Chondrocyte (in vitro differentiated cells): Measurements from ENCODE around the gene NME8. TPM values are rescaled to one million over a fixed set of nuclear protein-coding genes. Genes with fewer than 3 reads are reported as not detected.

ENCODE experiments used
- DNase-seq: peaks from one replicate; pipeline ENCODE4 v3.0.0; 2021; ENCODE audit warnings: mixed read lengths, low spot score
- H3K27ac Mint-ChIP-seq: one replicate; pipeline ENCODE4 v1.8.0; 2021; ENCODE audit warnings: mild to moderate bottlenecking, moderate library complexity, mixed read lengths; ENCODE audit not compliant: unreplicated experiment
- H3K27me3 Mint-ChIP-seq: 2 replicates; pipeline ENCODE4 v1.8.0; 2021; ENCODE audit warnings: low read depth, mixed read lengths
- H3K36me3 Mint-ChIP-seq: 2 replicates; pipeline ENCODE4 v1.8.0; 2021; ENCODE audit warnings: low read depth, mixed read lengths
- H3K4me1 Mint-ChIP-seq: 2 replicates; pipeline ENCODE4 v1.8.0; 2021; ENCODE audit warnings: low read depth, mild to moderate bottlenecking, mixed read lengths
- H3K4me3 Mint-ChIP-seq: one replicate; pipeline ENCODE4 v1.8.0; 2021; ENCODE audit warnings: mild to moderate bottlenecking, moderate library complexity, mixed read lengths; ENCODE audit not compliant: unreplicated experiment
- H3K9me3 Mint-ChIP-seq: 2 replicates; pipeline ENCODE4 v1.8.0; 2021; ENCODE audit warnings: low read depth, mixed read lengths
- total RNA-seq: library from RNA; stranded (reverse); gene quantifications from 3 replicates; pipeline ENCODE4 v1.2.1, GENCODE V29; 2021
- TF ChIP-seq, protein P1 (sequence below): fragments of 200-600 bp; sonication (generic); IDR thresholded peaks from 2 replicates; pipeline ENCODE4 v1.5.0; 2021; ENCODE audit warnings: antibody characterized with exemption, mild to moderate bottlenecking, moderate library complexity

The NME8 gene
- total RNA-seq, 1 donor from 2014 or later, result not detected

DNA sequence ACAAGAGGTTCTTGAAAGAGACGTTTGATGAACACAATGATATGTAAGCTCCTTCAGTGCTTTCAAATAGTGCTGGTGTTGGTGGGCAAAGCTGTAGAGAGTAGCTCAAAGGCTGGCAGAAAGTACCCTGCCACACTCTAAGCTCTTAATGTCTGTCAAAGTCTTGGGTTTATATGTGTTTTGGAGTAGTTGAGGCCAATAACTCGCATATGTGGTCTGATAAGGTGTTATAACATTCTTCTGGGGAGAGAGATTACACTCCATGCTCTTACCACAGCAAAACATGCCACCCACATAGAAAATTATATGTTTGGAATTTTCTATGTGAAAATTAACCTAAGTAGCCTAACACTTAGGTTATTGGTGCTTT, 30.8 kb upstream of the NME8 start:
- H3K9me3 Mint-ChIP-seq, result peaks cover 6% of the 10 kb centered on the region
- H3K4me1 Mint-ChIP-seq, result no peaks in the 10 kb centered on the region
- DNase-seq, result no peak
- H3K4me3 Mint-ChIP-seq, result no peak overlapping the region
- H3K27ac Mint-ChIP-seq, result no peak overlapping the region
- no peaks in the 10 kb centered on the region for H3K36me3 Mint-ChIP-seq
- TF ChIP-seq, protein P1, sequence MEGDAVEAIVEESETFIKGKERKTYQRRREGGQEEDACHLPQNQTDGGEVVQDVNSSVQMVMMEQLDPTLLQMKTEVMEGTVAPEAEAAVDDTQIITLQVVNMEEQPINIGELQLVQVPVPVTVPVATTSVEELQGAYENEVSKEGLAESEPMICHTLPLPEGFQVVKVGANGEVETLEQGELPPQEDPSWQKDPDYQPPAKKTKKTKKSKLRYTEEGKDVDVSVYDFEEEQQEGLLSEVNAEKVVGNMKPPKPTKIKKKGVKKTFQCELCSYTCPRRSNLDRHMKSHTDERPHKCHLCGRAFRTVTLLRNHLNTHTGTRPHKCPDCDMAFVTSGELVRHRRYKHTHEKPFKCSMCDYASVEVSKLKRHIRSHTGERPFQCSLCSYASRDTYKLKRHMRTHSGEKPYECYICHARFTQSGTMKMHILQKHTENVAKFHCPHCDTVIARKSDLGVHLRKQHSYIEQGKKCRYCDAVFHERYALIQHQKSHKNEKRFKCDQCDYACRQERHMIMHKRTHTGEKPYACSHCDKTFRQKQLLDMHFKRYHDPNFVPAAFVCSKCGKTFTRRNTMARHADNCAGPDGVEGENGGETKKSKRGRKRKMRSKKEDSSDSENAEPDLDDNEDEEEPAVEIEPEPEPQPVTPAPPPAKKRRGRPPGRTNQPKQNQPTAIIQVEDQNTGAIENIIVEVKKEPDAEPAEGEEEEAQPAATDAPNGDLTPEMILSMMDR, result no peak
- peaks cover 3% of the 10 kb centered on the region for H3K27me3 Mint-ChIP-seq

DNA sequence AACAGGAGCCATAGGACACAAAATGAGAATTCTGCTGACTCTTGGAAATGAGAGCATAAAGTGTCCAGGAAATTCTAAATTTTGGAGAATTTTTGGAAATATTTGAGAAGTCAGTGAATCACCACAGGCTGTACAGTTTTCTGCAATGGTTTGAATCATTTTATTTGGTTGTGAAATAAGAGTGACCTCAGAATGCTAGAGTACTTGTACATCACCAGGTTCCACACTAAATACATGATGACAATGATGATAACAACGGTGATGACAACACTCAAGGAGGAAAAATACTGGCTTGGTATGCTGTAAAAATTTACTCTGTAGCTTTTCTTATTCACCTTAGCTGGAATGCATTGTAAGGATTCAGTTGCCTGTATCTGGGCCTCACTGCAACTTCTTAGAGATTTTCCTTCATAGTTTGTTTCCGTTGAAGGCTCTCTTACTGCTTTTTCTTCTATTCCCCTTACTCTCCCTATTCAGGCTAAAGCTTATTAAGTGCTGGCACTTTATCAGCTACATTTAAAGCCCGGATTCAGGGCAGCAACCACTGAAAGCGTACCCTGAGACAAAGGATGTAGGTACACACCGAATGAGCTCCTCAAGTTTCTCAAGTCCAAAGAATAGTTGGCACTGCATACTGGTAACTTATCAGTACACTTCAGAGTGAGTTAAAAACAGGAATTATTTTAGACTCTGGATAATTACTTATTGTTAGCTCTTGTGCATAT, 30.2 kb upstream of the NME8 start:
- no peak for DNase-seq
- H3K36me3 Mint-ChIP-seq, result no peaks in the 10 kb centered on the region
- TF ChIP-seq, protein P1, result no peak
- no peak overlapping the region for H3K27ac Mint-ChIP-seq
- H3K9me3 Mint-ChIP-seq, result peaks cover 6% of the 10 kb centered on the region
- peaks cover 3% of the 10 kb centered on the region for H3K27me3 Mint-ChIP-seq
- H3K4me1 Mint-ChIP-seq, result no peaks in the 10 kb centered on the region
- H3K4me3 Mint-ChIP-seq, result no peak overlapping the region

DNA sequence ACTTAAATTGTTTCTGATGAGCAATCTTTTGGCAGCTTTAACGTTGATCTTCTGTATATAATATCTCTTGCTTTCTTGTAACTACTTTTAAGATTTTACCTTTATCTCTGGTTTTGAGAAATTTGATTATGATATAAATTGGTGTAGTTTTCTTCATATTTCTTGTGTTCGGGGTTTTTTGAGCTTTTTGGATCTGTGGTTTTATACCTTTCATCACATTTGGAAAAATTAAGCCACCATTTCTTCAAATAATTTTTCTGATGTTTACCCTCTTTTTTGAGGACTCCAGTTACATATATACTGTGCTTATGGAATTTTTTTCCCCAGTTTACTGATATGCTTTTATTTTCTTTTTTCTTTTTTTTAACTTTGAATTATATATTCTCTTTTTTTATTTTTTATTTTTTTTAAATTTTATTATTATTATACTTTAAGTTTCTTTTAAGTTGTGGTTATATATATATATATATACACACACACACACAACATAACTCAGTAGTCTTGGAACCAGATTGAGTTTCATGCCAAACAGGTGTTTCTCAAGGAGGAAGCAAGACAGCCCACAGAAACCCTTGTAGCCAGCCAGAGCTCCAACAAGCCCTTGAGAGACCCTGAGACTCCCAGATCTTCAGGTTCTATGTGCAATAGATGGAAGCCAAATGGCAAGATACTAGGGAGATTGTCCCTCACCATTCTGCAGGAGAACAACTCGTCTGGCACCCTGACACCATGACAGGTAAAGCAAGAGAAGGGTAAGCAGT, 27.5 kb upstream of the NME8 start:
- Mint-ChIP-seq H3K9me3 (peaks cover 3% of the 10 kb centered on the region), H3K36me3 (no peaks in the 10 kb centered on the region), H3K4me3 (no peak overlapping the region), H3K27ac (no peak overlapping the region), H3K27me3 (peaks cover 12% of the 10 kb centered on the region), H3K4me1 (no peaks in the 10 kb centered on the region)
- TF ChIP-seq, protein P1, result no peak
- DNase-seq, result no peak

DNA sequence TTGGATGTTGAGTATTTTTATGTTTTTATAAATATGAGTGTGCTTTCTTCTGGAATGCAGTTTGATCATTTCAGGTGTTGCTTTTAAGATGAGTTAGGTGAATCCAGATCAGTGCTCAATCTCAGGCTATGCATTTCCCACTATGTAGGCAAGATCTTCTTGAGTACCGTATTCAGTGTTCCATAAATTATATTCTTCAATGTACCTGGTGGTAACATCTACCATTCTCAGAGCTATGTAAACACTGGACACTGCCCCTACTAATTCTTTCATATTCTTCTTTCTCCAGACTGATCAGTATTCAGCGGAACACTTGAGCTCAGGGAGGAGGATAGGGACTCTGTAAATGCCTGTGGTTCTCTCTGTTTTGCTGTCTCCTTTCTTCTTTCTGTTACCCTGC, 25.5 kb upstream of the NME8 start:
- DNase-seq, result no peak
- TF ChIP-seq, protein P1, result no peak
- H3K4me1 Mint-ChIP-seq, result no peaks in the 10 kb centered on the region
- no peak overlapping the region for H3K4me3 Mint-ChIP-seq
- no peak overlapping the region for H3K27ac Mint-ChIP-seq
- peaks cover 3% of the 10 kb centered on the region for H3K9me3 Mint-ChIP-seq
- H3K27me3 Mint-ChIP-seq, result peaks cover 18% of the 10 kb centered on the region
- no peaks in the 10 kb centered on the region for H3K36me3 Mint-ChIP-seq

DNA sequence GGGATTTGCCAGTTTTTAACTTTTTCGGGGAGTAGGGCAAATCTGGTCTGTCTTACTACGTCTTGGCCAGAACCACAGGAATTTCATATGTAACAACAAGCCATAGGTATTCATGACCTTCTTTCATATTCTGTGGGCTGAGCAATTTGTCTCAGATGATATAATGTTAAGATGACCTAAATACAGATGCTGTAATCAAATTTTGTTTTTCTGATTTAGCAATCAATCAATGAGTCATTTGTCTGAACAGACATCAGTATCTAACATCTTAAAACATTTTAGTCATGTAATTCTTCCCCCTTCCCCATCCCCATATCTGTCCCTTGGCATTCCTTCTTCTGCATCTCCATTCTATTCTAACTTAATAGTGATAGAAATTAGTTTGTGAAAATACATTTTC, 24.8 kb upstream of the NME8 start:
- no peaks in the 10 kb centered on the region for H3K4me1 Mint-ChIP-seq
- no peaks in the 10 kb centered on the region for H3K36me3 Mint-ChIP-seq
- H3K27me3 Mint-ChIP-seq, result peaks cover 18% of the 10 kb centered on the region
- no peak overlapping the region for H3K4me3 Mint-ChIP-seq
- DNase-seq, result no peak
- H3K9me3 Mint-ChIP-seq, result peaks cover 3% of the 10 kb centered on the region
- TF ChIP-seq, protein P1, result no peak
- H3K27ac Mint-ChIP-seq, result no peak overlapping the region
